Measurements from ENCODE around the gene ACOX1. TPM values are rescaled to one million over a fixed set of nuclear protein-coding genes. Genes with fewer than 3 reads are reported as not detected.

Gene ACOX1
- total RNA-seq, 3 donors from 2014 or later = 29.6 to 36.5 (median 32.7) TPM

DNA sequence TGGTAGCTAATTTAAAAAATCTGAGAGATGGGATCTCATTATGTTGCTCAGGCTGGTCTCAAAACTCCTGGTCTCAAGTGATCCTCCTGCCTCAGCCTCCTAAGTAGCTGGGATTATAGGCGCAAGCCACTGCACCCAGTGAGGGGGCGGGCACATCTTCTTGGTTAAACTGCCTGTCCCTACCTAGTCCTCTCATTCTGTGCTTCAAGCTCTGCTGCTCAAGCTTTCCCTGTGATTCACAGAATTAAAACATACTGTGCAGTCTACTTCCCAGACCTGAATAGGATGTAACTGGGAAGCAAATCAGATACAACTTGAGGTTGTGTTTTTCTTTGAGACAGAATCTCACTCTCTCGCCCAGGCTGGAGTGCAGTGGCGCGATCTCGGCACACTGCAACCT lies 76.6 kb downstream of the ACOX1 start:
- Mint-ChIP-seq H3K9me3 (no peaks in the 10 kb centered on the region), H3K4me3 (no peak overlapping the region), H3K36me3 (ENCODE audit: insufficient read depth) (peaks cover 17% of the 10 kb centered on the region), H3K27me3 (ENCODE audit: low read depth) (no peaks in the 10 kb centered on the region), H3K4me1 (ENCODE audit: low read depth) (peaks cover 11% of the 10 kb centered on the region)
- ATAC-seq = no peak
- no peak for DNase-seq

DNA sequence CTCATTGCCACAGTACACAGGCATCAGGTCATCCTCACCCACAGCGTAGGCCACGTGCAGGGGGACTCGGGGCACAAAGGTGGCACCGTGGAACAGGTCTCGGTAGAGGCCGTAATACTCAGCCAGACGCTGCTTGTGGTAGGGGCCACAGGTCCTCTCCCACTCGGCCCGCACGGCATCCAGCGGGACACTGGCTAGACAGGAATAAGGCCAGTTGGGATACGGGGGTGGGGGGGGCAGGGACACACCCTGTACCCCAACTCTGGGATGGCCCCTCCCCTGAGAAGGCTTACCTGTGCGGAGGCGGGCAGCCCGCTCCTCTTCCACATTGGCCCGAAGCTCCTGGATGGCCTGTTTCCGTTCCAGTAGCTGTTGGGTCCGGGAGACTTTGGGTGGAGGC lies 77.2 kb downstream of the ACOX1 start:
- Mint-ChIP-seq H3K36me3 (ENCODE audit: insufficient read depth) (peaks cover 18% of the 10 kb centered on the region), H3K27me3 (ENCODE audit: low read depth) (no peaks in the 10 kb centered on the region), H3K4me3 (no peak overlapping the region), H3K9me3 (no peaks in the 10 kb centered on the region), H3K4me1 (ENCODE audit: low read depth) (peaks cover 14% of the 10 kb centered on the region)
- ATAC-seq (no peak), DNase-seq (no peak)

GRCh38 chr17:75900691-75901533 lies 78.1 kb downstream of the ACOX1 start:
- Mint-ChIP-seq H3K9me3 (no peaks in the 10 kb centered on the region), H3K4me3 (no peak overlapping the region), H3K4me1 (ENCODE audit: low read depth) (peaks cover 10% of the 10 kb centered on the region), H3K36me3 (ENCODE audit: insufficient read depth) (peaks cover 18% of the 10 kb centered on the region), H3K27me3 (ENCODE audit: low read depth) (no peaks in the 10 kb centered on the region)
- ATAC-seq (no peak), DNase-seq (no peak)

- Mint-ChIP-seq H3K36me3 (ENCODE audit: insufficient read depth) (peaks cover 18% of the 10 kb centered on the region), H3K4me1 (ENCODE audit: low read depth) (peaks cover 20% of the 10 kb centered on the region), H3K27me3 (ENCODE audit: low read depth) (no peaks in the 10 kb centered on the region), H3K9me3 (no peaks in the 10 kb centered on the region), H3K4me3 (no peak overlapping the region)
- no peak for ATAC-seq
- no peak for DNase-seq
Measured at GRCh38 chr17:75899767-75900468, 79.0 kb downstream of the ACOX1 start.

GRCh38 chr17:75899353-75899752 lies 79.6 kb downstream of the ACOX1 start:
- DNase-seq (no peak), ATAC-seq (no peak)
- peaks cover 18% of the 10 kb centered on the region for H3K36me3 Mint-ChIP-seq (ENCODE audit: insufficient read depth)
- peaks cover 21% of the 10 kb centered on the region for H3K4me1 Mint-ChIP-seq (ENCODE audit: low read depth)
- no peaks in the 10 kb centered on the region for H3K27me3 Mint-ChIP-seq (ENCODE audit: low read depth)
- H3K4me3 Mint-ChIP-seq = no peak overlapping the region
- H3K9me3 Mint-ChIP-seq = no peaks in the 10 kb centered on the region

GRCh38 chr17:75898791-75899190 lies 80.2 kb downstream of the ACOX1 start:
- Mint-ChIP-seq H3K27me3 (ENCODE audit: low read depth) (no peaks in the 10 kb centered on the region), H3K36me3 (ENCODE audit: insufficient read depth) (peaks cover 18% of the 10 kb centered on the region), H3K4me3 (no peak overlapping the region), H3K4me1 (ENCODE audit: low read depth) (peaks cover 24% of the 10 kb centered on the region), H3K9me3 (no peaks in the 10 kb centered on the region)
- DNase-seq (no peak), ATAC-seq (no peak)

DNA sequence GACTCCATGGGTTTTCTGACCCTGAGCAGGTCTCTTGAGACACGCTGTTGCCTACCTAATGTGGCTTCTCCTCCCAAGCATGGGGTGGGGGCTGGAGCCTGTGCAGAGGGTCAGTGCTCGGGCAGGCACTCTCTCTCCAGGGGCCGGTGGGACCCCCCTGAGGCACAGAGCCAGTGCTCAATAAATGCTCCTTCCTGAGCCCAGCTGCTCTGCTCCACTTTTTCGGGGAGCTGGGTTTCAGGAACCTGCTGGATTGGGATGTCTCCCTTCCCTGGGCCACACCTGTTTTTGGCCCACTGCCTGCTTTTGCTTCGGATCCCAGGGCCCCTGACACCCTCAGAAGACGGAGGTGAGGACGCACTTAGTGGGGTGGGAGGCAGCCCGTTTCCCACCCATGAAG lies 80.9 kb downstream of the ACOX1 start:
- no peak for ATAC-seq
- no peak for DNase-seq
- H3K27me3 Mint-ChIP-seq (ENCODE audit: low read depth) = no peaks in the 10 kb centered on the region
- H3K4me3 Mint-ChIP-seq = peak overlapping the region; percentile 71
- no peaks in the 10 kb centered on the region for H3K9me3 Mint-ChIP-seq
- H3K36me3 Mint-ChIP-seq (ENCODE audit: insufficient read depth) = peaks cover 16% of the 10 kb centered on the region
- peaks cover 25% of the 10 kb centered on the region for H3K4me1 Mint-ChIP-seq (ENCODE audit: low read depth)

DNA sequence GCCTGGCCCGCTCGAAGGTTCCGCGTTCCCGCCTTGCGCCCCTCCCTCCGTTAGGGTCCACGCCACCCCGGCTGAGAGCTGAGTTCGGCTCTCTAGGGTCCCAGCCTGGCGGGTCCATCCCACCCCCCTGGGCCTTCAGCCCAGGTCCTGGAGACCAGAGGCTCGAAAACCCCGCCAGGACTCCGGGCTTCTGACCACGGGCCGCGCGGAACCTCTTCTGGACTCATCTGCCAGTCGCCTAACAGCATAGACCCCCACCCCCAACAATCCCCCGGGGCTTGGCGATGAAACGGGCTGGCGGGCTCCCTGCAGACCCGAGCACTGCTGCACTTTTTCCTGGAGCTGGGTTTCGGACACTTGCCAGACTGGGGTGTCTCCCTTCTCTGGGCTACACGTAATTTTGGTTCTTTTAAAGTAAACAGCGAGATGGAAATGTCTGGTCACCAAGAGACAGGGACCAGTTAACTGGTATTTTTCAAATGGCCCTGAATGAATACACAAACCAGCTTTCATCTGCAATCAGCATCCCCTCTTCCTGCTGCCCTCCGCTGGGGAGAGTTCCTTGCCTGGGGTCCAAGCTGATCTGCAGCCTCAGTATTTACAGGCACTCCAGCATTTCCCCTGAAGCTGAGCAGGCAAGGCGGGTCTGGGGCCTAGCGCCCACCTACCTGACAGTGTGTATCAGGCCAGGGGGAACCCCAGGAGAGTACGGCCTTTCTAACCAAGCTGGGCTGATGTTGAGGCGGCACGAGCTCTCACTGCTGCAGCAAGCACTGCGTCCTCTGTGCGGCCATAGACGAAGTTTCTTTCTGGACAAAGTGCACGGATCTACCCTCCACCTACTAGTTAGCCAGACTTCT lies 81.6 kb downstream of the ACOX1 start:
- Mint-ChIP-seq H3K9me3 (no peaks in the 10 kb centered on the region), H3K4me1 (ENCODE audit: low read depth) (peaks cover 25% of the 10 kb centered on the region), H3K27me3 (ENCODE audit: low read depth) (no peaks in the 10 kb centered on the region), H3K36me3 (ENCODE audit: insufficient read depth) (peaks cover 16% of the 10 kb centered on the region), H3K4me3 (peak overlapping the region; percentile 71)
- no peak for ATAC-seq
- no peak for DNase-seq

- Mint-ChIP-seq H3K4me3 (peak within 1 kb of the TSS; percentile 88), H3K4me1 (ENCODE audit: low read depth) (peaks cover 25% of the 10 kb centered on the region), H3K36me3 (ENCODE audit: insufficient read depth) (peaks cover 16% of the 10 kb centered on the region), H3K27me3 (ENCODE audit: low read depth) (no peaks in the 10 kb centered on the region), H3K9me3 (no peaks in the 10 kb centered on the region)
- ATAC-seq (peak; percentile 87 to 90), DNase-seq (peak; percentile 74)
Measured at GRCh38 chr17:75896415-75897159, 82.4 kb downstream of the ACOX1 start, which contains the start of gene TRIM65. TRIM65 (minus strand) TSS chr17:75896951; CDS start chr17:75896937, 14 bp downstream.

DNA sequence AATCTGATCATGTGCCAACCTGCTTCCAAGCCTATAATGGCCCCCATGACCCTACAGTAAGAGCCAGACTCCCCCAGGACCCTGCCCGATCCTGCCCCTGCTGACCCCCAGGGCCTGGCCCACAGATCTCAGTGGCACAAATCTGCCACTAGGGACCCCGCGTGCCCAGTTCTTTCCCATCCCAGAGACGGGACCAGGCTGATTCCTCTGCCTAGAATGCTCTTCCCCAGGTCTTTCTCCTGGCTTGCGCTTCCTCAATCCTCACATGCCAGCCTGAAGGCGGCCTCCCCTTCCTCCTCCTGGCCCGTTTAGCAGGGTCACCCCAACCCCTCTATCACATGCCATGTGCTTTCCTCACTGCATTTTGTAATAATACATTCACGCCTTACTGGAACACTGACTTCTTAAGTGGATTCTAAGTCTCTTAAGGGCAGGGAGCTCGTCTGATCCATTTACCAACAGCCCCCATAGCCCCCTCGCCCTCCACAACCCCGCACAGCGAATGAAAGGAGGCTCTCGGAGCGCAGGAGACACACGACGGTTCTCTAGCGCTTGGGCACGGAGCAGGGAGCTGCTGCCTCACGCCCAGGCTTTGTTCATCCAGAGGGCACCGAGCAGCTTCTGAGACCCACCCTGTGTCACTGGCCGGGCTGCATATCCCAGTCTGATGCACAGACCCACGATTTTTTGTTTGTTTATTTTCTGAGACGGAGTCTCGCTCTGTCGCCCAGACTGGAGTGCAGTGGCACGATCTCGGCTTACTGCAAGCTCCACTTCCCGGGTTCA lies 83.4 kb downstream of the ACOX1 start:
- DNase-seq (no peak), ATAC-seq (no peak)
- peaks cover 13% of the 10 kb centered on the region for H3K36me3 Mint-ChIP-seq (ENCODE audit: insufficient read depth)
- no peaks in the 10 kb centered on the region for H3K27me3 Mint-ChIP-seq (ENCODE audit: low read depth)
- H3K4me3 Mint-ChIP-seq = peak overlapping the region; percentile 88
- H3K4me1 Mint-ChIP-seq (ENCODE audit: low read depth) = peaks cover 25% of the 10 kb centered on the region
- H3K9me3 Mint-ChIP-seq = no peaks in the 10 kb centered on the region

DNA sequence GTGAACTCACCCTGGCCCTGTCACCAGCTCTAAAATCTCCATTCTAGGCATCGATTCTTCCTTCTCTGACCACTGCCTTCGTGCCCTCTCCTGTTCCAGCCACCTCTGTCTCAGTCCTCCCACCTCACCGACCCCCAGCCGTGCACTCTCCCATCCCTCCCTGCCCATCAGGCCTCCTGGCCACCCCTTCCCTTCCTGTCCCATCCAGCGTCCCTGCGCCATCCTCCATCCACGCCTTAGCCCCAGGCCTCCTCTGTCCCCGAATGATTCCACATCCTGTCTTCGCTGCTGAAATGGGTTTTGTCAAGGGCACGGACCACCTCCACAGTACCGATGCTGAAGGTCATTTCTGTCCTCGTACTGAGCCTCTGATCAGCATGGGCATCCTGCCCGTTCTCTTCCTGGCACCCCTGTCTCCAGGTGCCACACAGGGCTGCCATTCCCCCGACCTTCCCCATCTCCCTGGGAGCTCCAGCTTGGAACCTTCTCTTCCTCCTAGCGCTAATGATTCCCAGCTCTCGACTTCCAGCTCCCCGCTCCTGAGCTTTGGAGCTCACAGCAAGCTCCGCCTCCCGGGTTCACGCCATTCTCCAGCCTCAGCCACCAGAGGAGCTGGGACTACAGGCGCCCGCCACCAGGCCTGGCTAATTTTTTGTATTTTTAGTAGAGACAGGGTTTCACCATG lies 84.8 kb downstream of the ACOX1 start:
- H3K36me3 Mint-ChIP-seq (ENCODE audit: insufficient read depth) = peaks cover 13% of the 10 kb centered on the region
- H3K4me3 Mint-ChIP-seq = peak overlapping the region; percentile 60
- no peak for ATAC-seq
- DNase-seq = no peak
- H3K4me1 Mint-ChIP-seq (ENCODE audit: low read depth) = peaks cover 28% of the 10 kb centered on the region
- H3K27me3 Mint-ChIP-seq (ENCODE audit: low read depth) = no peaks in the 10 kb centered on the region
- H3K9me3 Mint-ChIP-seq = no peaks in the 10 kb centered on the region

- Mint-ChIP-seq H3K27me3 (ENCODE audit: low read depth) (no peaks in the 10 kb centered on the region), H3K9me3 (no peaks in the 10 kb centered on the region), H3K4me3 (peak overlapping the region; percentile 60), H3K4me1 (ENCODE audit: low read depth) (peaks cover 28% of the 10 kb centered on the region), H3K36me3 (ENCODE audit: insufficient read depth) (peaks cover 9% of the 10 kb centered on the region)
- no peak for ATAC-seq
- DNase-seq = no peak
Measured at GRCh38 chr17:75893305-75894048, 85.5 kb downstream of the ACOX1 start.

Measured in activated T-cell treated with anti-CD3 and anti-CD28 coated beads, Interleukin-2, amount 50 U/mL, for 4 hours (primary cell).